ENCODE results near the gene UGT1A1.

The UGT1A1 gene

DNA sequence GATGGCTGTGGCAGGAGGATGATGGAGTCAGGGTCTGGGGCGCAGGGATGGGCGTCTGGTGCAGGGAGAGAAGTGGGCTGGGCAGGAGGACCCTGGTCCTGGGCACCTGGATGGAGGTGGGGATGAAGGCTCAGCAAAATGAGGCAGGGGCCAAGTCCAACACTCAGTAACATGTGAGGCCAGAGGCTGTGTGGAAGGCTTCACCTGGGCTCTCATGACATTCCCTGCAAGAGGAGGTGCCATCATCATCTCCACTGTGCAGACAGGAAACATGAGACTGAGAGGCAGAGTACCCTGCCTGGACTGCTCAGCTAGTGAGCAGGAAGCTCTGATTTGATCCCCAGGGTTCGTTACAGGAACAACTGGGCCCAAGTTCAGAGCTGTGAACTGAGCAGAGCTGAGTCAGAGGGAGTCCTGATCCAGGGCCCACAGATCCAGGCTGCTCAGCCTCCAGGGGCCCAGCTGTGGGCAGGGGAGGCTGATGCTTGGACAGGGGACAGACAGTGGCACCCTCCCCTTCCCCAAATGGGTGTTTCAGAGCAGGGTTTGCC, 57.4 kb downstream of the UGT1A1 start:
- no peak for DNase-seq (ENCODE audit: low read depth)

DNA sequence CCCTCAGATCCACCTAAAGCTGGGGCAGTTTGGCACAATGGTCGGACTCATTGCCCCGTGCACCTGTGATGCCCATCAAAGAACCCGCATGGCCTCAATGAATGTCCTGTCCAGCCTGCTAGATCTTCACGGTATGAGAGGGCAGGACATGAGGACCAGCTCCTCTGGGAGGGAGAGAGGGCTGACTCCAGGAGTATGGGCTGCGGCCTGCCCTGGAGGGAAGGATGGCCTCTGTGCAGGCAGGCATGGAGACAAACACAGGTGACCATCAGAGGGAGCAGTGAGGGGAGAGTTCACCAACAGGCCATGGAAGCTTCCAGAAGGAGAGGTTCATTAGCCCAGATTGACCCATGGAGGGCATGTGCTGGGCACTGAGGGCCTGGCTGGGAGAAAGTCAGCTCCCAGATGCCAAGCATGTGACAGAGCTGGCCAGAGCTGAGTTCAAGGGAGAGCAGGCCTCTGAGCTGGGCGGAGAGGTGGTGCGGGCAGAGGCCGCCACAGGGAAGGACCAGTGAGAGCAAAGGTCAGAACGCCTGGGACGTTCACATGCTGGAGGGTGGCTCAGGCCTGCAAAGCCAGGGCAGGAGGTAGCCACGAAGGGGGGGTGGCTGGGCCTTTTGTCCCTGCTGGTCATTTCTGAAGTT, 58.0 kb downstream of the UGT1A1 start:
- no peak for DNase-seq (ENCODE audit: low read depth)

DNA sequence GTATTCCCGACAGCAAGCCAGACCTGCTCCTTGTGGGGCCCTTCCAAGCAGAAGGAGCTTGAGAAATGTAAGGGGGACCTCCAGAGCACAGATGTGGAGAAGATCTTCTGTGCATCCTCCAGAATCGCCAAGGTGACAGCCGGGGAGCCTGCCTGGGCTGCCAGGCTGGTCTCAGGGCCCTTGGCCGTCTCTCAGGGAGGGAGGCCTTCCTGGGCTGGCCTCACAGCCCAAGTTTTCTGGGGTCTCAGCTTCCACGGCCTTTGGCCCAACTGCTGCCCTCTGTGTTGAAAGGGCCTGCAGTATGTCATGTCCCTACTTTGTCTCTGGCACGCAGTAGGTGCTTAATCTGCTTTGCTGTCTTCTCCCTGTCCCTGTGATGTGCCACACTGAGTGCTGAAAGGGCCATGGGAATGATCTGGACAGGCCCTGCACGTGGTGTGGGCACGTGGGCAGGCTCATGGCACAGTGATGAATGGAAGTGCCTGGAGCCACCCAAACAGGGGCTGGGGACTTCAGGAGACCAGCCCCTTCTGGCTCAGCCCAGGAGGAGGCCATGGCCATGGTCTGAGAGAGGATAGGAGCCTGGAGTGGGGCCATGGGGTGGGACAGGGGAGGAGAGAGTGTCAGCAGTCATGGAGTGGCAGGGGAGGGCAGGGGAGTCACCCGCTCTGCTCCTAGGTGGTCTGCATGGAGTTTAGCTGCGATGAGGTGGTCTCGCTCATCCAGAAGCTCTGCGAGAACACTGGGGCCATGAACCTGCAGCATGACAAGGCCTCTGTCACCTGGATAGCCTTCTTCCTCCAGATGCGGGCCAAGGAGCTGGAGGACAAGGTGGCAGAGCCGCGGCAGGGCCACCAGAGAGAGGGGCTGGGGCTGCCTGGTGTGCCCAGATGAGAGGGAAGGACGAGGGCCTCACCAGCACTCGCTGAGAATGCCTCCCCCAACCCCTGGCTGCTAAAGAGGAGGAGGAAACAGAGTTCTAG, 58.9 kb downstream of the UGT1A1 start:
- no peak for DNase-seq (ENCODE audit: low read depth)

DNA sequence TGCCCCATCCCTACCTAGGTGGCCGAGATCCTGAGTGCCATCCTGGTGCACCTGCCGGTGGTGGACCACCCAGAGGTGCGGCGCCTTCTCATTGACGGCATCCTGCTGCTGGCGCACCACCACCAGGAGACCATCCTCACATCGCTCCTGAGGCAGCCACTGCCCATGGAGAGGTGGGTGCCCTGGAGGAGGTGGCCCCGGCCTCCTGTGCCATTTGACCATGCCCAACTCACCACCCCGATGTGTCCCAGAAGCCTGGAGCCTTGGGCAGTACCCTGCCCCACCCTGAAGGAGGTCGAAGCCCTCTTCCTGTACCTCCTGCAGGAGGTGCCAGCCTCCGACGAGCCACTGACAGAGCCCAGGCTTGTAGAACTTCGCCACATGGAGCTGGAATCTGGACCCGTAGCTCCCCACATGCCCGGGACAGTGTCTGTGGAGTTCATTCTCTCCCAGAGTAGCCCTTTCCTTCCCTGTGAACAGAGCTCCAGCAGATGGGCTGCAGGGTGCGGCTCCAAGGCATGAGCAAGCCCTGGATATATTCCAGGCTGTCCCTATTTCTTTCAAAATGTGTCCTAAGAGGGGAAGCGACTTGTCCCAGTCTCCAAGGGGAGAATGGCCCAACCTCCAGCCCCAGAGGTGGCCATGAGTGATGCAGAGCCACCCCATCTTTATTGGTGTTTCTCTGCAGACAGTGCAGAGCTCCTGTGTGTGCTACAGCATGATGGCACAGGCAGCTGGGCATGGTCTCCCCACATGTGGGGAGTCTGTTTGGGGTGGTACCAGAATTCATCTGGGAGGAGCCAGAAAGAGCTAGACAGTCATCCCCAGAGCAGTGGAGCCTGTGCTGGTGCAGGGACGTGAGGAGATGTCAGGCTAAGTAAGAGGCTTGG, 60.1 kb downstream of the UGT1A1 start:
- DNase-seq (ENCODE audit: low read depth): no peak

DNA sequence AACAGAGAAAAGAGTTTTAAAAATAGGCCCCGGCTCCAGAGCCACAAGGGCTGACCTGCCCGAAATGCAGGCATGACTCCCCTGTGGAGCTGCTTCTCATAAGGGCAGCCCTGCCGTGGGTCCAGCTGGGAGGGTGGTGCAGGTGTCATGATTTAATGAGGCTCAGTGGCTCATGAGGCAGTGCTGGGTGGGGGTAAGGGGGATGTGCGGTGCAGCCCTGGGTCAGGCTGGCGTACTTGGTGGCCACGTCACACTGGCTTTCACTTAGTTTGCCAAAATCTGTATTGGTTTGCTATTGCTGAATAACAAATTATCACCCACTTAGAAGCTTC, 60.7 kb downstream of the UGT1A1 start:
- no peak for DNase-seq (ENCODE audit: low read depth)

DNA sequence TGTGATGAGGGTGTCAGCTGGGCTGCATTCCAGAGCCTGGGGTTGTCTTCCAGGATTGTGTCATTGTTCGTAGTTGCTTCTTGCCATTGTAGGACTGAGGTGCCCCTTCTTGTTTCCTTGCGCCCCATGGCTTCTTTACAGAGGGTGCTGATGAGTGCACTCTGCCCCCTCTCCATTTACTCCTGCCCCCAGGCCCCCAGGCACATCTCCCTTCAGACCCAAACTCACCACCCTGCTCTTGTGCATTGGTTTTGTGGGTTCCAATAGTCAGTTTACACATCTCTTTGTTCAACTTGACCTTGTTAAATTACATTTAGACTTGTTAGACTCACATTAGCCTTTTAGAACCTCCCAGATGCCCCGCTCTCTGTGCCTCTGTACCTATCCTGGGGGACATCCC, 61.1 kb downstream of the UGT1A1 start:
- DNase-seq (ENCODE audit: low read depth): no peak

DNA sequence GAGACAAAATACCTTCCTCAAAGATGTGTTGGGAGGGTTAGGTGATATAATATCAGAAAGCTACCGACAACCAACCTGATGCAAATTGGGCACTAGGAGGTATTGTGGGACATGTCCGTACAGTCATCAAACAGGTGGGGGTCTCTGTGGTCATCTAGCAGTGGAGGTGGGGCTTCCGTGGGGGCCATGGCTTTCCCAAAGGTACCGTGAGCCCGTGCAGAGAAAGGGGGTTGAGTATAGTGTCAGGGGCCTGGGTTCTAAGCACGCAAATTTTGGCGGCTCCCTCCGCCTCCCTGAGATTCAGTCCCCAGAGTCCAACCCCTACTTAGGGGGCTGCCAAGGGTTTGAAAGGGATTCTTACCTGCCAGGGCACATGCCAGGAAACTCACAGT, 61.6 kb downstream of the UGT1A1 start:
- no peak for DNase-seq (ENCODE audit: low read depth)

DNA sequence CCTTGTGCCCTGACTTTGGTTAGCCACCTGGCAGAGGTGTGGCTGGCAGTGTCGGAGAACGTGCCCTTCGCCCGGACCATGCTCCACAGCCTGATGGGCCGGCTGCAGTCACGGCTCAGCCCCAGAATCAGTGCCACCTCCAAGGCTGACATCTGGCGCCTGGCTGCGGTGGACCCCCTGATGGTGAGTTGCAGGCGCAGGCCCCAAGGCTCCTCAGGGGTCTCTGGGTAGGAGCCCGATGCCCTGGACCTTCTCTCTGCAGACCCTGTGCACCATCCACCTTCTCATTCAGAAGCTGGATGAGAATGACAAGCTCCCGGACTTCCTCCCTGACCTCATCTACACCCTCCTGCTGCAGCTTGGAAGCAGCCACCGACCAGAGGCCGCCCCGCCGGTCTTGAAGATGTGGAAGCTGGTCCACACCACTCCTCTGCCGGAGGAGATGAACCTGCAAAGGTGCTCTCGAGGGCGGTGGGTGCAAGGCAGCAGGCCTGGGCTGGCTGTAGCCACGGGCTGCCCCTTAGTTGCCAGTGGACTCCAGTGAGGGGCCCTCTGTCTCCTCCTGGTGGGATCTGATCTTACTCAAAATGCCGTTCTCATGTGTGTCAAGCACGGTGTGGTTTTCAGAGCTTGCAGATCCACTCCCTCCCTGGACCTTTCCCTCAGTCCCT, 62.2 kb downstream of the UGT1A1 start:
- DNase-seq (ENCODE audit: low read depth): no peak
